ENCODE measurements around the gene MCF2L.

MCF2L gene

DNA sequence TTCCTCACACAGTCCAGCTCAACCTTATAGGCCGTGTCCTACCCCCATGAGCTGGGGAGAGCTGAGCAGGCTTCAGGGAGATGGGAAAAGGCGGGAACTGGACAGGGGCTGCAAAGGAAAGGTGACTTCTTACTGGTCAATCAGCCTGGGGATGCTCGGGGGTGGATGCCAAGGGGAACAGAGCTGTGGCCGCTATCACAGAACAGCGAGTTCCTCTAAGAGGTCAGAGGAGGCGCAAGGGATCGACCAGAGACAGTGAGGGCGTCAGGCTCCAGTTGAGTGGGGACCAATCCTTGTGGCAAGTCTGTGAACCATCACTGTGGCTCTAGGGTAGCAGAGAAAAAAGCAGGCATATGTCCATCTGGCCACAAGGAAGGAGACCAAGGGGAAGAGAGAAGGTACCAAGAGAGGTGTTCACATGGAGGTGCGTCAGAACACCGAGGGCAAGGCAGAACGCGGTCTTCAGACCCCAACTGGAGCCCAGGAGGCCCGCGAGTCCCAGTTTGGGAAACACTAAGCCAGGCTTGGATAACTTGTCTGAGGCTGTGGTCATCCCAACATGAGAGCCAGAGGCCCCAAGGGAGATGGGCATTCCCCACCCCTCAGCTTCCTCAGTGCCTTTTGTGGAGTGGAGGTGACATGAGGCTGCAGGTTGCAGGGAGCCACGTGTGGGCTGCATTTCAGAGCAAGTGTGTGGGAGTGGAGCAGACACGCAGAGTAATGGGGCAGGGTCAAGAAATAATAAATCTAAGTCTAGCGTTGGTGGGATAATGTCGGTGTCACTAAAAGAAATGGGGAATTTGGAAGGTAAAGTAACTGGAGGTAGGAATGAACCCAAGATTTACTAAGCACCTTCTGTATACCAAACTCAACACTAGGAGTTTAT lies 157.5 kb downstream of the MCF2L start:
- DNase-seq (ENCODE audit: low read depth) = no peak

- no peak for DNase-seq (ENCODE audit: low read depth)
Measured at GRCh38 chr13:113129480-113129879, 160.5 kb downstream of the MCF2L start.

DNA sequence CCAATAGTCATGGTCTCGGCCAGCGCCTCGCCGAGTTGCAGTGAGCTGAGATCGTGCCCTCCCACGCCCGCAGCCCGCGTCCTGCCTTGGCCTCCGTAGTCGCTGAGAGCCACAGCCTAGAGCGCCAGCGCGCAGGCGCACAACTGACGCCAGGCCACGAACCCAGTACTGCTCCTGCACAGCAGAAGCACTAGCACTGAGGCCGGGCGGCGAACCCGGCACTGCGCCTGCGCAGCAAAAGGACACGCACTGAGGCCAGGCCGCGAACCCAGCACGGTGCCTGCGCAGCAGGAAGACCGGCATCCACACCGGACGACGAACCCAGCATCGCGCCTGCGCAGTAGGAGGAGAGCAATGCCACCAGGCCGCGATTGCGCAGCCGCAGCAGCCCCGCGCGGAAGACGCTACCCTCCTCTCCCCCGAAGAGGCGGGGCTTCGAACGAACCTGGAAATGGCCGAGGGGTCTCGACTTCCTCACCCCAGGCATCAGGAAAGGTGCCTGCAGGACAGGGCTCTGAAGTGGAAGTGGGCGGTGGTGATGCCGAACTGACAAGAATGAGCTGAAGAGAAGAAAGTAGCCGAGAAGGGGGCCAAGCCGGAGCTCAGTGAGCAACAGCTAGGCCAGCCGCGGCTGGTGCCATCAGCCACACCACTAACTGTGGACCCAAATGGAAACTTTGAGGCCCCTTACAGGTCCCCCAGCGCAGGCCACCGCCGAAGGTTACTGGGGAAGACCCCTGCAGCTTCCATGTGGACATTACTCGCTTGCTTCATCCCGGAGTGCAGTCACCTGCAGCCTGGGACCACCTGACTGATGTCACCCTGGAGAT lies 161.1 kb downstream of the MCF2L start:
- DNase-seq (ENCODE audit: low read depth) = no peak

GRCh38 chr13:113135281-113135760 lies 166.3 kb downstream of the MCF2L start:
- no peak for DNase-seq (ENCODE audit: low read depth)

GRCh38 chr13:113137691-113138298 lies 168.8 kb downstream of the MCF2L start:
- no peak for DNase-seq (ENCODE audit: low read depth)

- no peak for DNase-seq (ENCODE audit: low read depth)
Measured at GRCh38 chr13:113138792-113139551, 170.0 kb downstream of the MCF2L start.

DNA sequence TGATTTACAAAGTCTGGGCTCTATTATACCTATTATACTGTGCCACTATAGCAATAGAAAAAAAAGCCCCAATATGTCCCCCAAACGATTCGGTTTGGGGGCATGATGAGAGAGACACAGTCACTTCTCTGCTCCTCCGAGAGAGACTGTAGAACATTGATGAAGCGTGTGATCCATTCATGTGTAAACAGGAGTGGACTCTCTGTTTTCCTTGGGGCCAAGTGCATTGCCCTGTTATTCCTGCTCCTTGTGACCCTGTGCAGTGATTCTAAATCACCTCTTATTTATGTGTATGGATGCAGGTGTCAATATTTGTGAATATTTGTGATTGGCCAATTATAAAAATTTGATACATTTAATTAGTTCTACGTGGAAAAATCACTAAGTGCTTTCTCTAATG lies 170.6 kb downstream of the MCF2L start:
- DNase-seq (ENCODE audit: low read depth) = no peak

DNA sequence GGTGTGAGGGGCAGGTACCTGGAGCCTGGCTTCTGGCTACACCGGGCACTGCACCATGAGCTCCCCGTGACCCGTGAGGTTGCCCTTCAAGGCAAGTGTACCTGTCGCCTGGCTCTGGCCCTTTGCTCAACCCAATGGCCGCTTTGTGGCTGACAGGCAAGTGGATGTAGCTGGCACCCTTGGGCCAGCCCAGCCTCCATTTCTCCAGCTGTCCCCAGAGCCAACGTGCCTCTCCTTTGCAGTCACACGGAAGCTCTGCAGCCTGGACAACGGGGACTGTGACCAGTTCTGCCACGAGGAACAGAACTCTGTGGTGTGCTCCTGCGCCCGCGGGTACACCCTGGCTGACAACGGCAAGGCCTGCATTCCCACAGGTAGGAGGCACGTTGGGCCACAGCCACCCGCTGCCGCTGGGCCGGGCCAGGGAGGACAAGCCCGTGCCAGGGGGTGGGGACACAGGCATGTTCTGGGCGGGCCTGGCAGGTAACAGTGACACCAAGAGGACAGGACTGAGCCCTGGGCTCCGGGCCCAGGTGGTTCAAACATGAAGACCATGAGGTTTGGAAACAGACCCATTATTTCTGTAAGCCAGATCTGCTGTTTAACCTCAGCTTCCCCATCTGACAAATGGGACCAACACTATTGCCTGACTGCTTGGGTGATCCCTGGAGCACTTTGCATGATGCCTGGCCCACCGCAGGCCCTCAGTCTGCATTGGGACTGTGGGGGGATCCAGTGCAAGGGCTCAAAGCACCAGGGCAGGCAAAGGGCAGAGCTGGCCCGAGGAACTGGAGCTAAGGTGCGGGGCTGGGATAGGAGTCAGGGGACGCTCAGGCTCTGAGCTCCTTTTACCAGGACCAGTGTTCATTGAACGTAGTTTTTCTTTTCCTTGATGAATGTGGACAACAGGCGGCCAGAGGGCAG lies 171.9 kb downstream of the MCF2L start:
- DNase-seq (ENCODE audit: low read depth) = no peak

DNA sequence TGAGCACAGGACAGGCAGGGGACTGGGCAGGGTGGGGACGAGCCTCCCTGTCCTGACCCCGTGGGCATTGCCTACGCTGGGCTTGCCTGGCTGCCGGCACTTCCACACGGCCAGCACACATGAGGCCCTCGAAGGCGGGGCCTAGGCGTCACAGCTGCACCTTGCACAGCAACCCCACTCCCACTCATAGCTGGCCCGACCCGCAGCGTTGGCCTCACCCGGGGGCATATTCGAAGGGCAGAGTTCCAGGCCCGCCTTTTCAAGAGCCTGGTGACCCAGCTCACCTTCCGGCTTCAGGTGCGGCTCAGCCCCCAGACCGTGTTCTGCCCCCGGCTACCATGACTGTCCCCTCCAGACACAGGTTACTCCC lies 172.6 kb downstream of the MCF2L start:
- no peak for DNase-seq (ENCODE audit: low read depth)

- no peak for DNase-seq (ENCODE audit: low read depth)
Measured at GRCh38 chr13:113142876-113143275, 173.9 kb downstream of the MCF2L start.

DNA sequence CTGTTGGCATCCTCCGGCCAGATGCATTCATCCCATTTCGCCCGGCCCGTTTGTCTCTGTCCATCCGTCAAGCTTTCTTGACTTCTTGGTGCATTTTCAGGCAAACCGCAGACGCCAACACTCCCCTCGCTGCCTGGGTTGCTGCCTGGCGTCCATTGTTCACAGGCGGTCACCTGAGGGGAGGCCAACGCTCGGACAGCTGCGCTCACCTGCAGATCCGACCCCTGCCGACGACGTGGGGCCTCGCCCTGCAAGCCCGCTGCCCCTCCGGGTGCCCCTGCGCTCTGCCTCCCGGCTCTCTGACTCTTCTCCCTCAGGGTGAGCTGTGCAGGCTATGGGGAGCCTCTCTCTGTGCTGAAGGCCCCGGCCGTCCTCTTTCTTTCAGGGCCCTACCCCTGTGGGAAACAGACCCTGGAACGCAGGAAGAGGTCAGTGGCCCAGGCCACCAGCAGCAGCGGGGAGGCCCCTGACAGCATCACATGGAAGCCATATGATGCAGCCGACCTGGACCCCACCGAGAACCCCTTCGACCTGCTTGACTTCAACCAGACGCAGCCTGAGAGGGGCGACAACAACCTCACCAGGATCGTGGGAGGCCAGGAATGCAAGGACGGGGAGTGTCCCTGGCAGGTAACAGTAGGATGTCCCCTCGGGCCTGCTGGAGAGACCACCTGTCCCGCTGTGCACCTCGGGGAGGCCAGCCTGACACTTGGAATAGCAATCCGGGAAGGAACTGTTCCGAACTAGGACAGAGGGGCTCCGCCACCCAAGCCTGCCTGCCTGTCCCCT lies 174.6 kb downstream of the MCF2L start:
- DNase-seq (ENCODE audit: low read depth) = no peak

DNA sequence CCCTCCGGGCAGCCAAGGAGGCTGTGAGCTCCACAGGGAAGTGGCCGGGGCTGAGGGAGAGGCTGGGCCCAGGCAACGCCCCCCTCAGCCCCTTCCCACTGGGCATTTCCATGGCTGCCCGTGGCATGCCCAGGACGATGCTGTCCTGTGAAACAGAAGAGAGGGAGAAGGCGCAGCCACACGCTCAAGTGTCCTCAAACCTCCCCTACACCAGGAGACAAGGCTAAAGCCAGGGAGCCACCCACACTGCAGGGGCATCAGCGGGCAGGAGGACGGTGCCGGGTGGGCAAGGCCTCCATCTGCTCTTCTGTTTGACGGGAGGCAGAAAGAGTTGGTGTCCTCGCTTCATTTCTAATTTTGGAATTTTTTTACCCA lies 175.2 kb downstream of the MCF2L start:
- no peak for DNase-seq (ENCODE audit: low read depth)

DNA sequence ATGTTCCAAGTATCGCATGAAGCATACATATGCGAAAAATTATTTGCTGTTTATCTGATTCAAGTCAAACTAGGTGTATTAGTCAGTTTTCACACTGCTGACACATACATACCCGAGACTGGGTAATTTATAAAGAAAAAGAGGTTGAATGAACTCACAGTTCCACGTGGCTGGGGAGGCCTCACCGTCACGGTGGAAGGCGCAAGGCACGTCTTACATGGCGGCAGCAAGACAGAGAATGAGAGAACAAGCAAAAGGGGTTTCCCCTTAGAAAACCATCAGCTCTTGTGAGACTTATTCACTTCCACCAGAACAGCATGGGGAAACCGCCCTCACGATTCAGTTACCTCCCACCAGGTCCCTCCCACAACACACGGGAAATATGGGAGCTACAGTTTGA lies 176.5 kb downstream of the MCF2L start:
- no peak for DNase-seq (ENCODE audit: low read depth)

GRCh38 chr13:113145911-113146598 lies 177.0 kb downstream of the MCF2L start:
- DNase-seq (ENCODE audit: low read depth) = no peak

DNA sequence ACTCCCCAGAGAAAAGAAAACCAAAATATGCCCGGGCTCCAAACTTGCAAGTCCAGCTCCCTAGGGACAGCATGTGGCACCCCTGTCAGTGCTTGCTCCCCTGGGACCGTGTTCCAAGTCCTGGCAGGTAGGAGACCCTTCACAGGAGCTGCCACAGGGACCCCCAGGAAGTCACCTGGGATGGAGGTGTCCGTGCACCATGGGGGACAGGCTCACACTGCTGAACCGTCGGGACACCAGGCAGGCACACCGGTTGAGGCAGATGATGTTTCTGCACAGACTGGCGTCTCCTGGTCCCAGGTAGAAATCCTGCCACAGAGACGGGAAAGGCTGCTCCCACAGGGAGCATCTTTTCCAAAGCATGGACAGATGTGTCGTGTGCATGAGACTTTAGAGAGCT lies 177.7 kb downstream of the MCF2L start:
- DNase-seq (ENCODE audit: low read depth) = no peak

DNA sequence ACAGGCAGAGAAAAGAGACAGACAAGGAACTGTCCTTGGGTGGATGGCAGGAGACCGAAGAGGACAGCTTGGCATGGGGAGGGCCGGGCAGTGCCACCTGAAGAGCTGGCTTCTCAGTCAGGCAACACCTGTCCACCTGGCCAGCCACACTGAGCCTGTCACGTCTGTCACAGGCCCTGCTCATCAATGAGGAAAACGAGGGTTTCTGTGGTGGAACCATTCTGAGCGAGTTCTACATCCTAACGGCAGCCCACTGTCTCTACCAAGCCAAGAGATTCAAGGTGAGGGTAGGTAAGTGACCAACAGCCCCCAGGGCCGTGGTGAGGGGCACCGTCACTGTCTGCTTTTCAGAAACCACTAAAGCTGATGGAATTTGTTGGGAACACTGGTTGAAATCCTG lies 178.2 kb downstream of the MCF2L start:
- no peak for DNase-seq (ENCODE audit: low read depth)

DNA sequence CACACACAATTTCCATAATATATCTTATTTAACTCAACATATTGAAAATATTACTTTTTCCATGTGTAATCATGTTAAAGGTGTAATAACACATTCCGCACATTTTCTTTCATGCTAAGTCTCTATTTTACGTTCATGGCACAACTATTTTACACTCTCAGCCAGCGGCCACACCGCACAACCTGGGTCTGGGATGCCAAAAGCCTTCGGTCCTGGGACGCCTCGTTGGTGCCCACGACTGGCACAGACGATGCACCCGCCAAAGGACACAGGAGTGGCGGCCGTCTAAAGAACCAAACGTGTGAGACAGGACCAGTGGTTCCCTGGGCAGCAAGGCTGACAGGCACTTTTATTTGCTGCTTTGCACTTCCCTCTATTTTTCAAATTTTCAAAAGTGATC lies 179.4 kb downstream of the MCF2L start:
- no peak for DNase-seq (ENCODE audit: low read depth)

DNA sequence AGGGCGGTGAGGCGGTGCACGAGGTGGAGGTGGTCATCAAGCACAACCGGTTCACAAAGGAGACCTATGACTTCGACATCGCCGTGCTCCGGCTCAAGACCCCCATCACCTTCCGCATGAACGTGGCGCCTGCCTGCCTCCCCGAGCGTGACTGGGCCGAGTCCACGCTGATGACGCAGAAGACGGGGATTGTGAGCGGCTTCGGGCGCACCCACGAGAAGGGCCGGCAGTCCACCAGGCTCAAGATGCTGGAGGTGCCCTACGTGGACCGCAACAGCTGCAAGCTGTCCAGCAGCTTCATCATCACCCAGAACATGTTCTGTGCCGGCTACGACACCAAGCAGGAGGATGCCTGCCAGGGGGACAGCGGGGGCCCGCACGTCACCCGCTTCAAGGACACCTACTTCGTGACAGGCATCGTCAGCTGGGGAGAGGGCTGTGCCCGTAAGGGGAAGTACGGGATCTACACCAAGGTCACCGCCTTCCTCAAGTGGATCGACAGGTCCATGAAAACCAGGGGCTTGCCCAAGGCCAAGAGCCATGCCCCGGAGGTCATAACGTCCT lies 180.0 kb downstream of the MCF2L start:
- DNase-seq (ENCODE audit: low read depth) = no peak
